Loucy (cell line): ENCODE measurements around the gene CFAP20DC.

Source experiments
- H2AFZ ChIP-seq: fragments of 200-600 bp; sonication (generic); 2 replicates; pipeline ENCODE4 v1.6.0; 2016; ENCODE audit warnings: antibody characterized with exemption, mild to moderate bottlenecking, low read length, moderate library complexity
- H3F3A ChIP-seq: fragments of 200-600 bp; 2 replicates; pipeline ENCODE4 v1.6.0; 2016; ENCODE audit warnings: antibody characterized with exemption, low read depth, mild to moderate bottlenecking
- H3K27me3 ChIP-seq: fragments of 200-600 bp; sonication (generic); 2 replicates; pipeline ENCODE4 v1.6.1; 2014; ENCODE audit warnings: low read length, mild to moderate bottlenecking; ENCODE audit not compliant: insufficient read depth, poor library complexity, severe bottlenecking
- H3K36me3 ChIP-seq: fragments of 200-600 bp; sonication (generic); 2 replicates; pipeline ENCODE4 v1.6.1; 2016; ENCODE audit warnings: low read length; ENCODE audit not compliant: insufficient read depth
- H3K4me1 ChIP-seq: fragments of 200-600 bp; sonication (generic); 2 replicates; pipeline ENCODE4 v1.5.1; 2014; ENCODE audit warnings: low read length, mild to moderate bottlenecking; ENCODE audit not compliant: insufficient read depth, poor library complexity, severe bottlenecking
- H3K4me2 ChIP-seq: fragments of 200-600 bp; sonication (generic); 2 replicates; pipeline ENCODE4 v1.6.0; 2014; ENCODE audit warnings: antibody characterized with exemption, low read length, low read depth, mild to moderate bottlenecking; ENCODE audit not compliant: poor library complexity, severe bottlenecking
- H3K4me3 ChIP-seq: fragments of 200-600 bp; sonication (generic); 2 replicates; pipeline ENCODE4 v1.5.1; 2014; ENCODE audit warnings: low read length, mild to moderate bottlenecking, mixed read lengths; ENCODE audit not compliant: poor library complexity, severe bottlenecking
- H3K79me2 ChIP-seq: fragments of 200-600 bp; sonication (generic); 2 replicates; pipeline ENCODE4 v1.6.1; 2014; ENCODE audit warnings: low read length; ENCODE audit not compliant: insufficient read depth
- H3K9ac ChIP-seq: fragments of 200-600 bp; sonication (generic); 2 replicates; pipeline ENCODE4 v1.6.0; 2014; ENCODE audit warnings: mild to moderate bottlenecking, low read depth, low read length, moderate library complexity; ENCODE audit not compliant: poor library complexity, severe bottlenecking
- H3K9me2 ChIP-seq: fragments of 200-600 bp; sonication (generic); replicated peaks from 2 replicates; pipeline ENCODE4 v1.6.1; 2016; ENCODE audit warnings: low read depth, low read length, mixed read lengths
- H3K9me3 ChIP-seq: fragments of 200-600 bp; sonication (generic); 2 replicates; pipeline ENCODE4 v1.6.1; 2014; ENCODE audit warnings: mild to moderate bottlenecking, antibody characterized with exemption, low read length, low read depth; ENCODE audit not compliant: insufficient read depth
- H4K20me1 ChIP-seq: fragments of 200-600 bp; sonication (generic); 2 replicates; pipeline ENCODE4 v1.6.0; 2014; ENCODE audit warnings: antibody characterized with exemption, low read length, mild to moderate bottlenecking; ENCODE audit not compliant: insufficient read depth, poor library complexity, severe bottlenecking
- EZH2phosphoT487 ChIP-seq: fragments of 200-600 bp; IDR thresholded peaks from 2 replicates; pipeline ENCODE4 v1.6.1; 2018; ENCODE audit warnings: antibody characterized with exemption, mild to moderate bottlenecking, moderate library complexity, borderline replicate concordance
- TF ChIP-seq, protein P1 (sequence below): fragments of 200-600 bp; sonication (generic); conservative IDR thresholded peaks from 2 replicates; pipeline ENCODE4 v1.5.1; 2014; ENCODE audit warnings: mild to moderate bottlenecking, antibody characterized with exemption, low read length

The CFAP20DC gene

DNA sequence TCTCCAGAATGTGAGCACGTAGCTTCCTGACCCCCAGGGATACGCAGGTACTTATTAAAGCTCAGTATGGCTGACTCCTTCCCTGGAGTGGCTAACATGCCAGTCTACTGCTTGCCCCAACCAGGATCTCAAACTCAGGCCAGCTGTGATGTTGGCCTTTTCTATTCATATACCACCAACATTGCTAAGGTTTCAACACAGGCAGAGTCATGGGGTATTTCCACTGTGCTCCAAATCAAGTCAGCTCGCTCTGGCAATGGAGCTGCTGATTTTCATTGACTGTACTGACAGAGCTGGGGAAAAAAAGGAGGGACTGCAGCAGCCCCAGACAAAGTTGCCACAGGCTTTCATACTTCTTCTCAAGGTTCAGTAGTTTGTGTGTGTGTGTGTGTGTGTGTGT lies 87.0 kb downstream of the CFAP20DC start:
- Histone ChIP-seq H3F3A (no peaks in the 10 kb centered on the region), H3K27me3 (no peaks in the 10 kb centered on the region), H3K4me3 (no peak overlapping the region), H2AFZ (no peak overlapping the region), H3K36me3 (no peaks in the 10 kb centered on the region), H3K9me3 (no peaks in the 10 kb centered on the region), H3K4me1 (no peaks in the 10 kb centered on the region), H3K79me2 (no peaks in the 10 kb centered on the region), H3K9ac (no peak overlapping the region), H4K20me1 (no peaks in the 10 kb centered on the region), H3K4me2 (no peak overlapping the region), H3K9me2 (no peaks in the 10 kb centered on the region)
- TF ChIP-seq EZH2phosphoT487 = no peak
- TF ChIP-seq, protein P1, sequence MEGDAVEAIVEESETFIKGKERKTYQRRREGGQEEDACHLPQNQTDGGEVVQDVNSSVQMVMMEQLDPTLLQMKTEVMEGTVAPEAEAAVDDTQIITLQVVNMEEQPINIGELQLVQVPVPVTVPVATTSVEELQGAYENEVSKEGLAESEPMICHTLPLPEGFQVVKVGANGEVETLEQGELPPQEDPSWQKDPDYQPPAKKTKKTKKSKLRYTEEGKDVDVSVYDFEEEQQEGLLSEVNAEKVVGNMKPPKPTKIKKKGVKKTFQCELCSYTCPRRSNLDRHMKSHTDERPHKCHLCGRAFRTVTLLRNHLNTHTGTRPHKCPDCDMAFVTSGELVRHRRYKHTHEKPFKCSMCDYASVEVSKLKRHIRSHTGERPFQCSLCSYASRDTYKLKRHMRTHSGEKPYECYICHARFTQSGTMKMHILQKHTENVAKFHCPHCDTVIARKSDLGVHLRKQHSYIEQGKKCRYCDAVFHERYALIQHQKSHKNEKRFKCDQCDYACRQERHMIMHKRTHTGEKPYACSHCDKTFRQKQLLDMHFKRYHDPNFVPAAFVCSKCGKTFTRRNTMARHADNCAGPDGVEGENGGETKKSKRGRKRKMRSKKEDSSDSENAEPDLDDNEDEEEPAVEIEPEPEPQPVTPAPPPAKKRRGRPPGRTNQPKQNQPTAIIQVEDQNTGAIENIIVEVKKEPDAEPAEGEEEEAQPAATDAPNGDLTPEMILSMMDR = no peak

DNA sequence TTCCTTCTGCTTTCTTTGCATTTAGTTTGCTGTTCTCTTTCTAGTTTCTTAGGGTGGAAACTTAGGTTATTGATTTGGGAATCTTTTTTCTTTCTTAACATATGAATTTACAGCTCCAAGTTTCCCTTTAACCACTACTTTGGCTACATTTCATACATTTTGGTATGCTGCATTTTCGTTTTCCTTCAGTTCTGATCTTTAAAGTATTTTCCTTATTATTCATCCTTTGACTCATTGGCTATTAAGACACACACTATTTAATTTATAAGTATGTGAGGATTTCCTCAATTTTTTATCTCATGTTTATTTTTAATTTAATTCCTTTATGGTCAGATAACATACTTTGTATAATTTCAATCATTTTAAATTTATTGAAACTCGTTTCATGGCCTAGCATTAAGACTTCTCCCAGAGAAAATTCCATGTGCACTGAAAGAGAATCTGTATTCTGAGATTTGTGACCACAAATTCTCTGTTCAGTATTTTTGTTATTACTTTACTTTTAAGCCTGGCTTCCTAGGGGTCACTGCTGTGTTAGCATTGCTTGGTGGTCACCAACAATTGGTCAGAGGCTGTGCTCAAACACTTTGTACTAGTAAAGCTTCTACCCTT lies 87.7 kb downstream of the CFAP20DC start:
- Histone ChIP-seq H3K9me2 (no peaks in the 10 kb centered on the region), H3K4me2 (no peak overlapping the region), H3K4me3 (no peak overlapping the region), H4K20me1 (no peaks in the 10 kb centered on the region), H3K27me3 (no peaks in the 10 kb centered on the region), H3K79me2 (no peaks in the 10 kb centered on the region), H3F3A (no peaks in the 10 kb centered on the region), H2AFZ (no peak overlapping the region), H3K9ac (no peak overlapping the region), H3K36me3 (no peaks in the 10 kb centered on the region), H3K4me1 (no peaks in the 10 kb centered on the region), H3K9me3 (no peaks in the 10 kb centered on the region)
- TF ChIP-seq EZH2phosphoT487 = no peak
- TF ChIP-seq, protein P1 = no peak

DNA sequence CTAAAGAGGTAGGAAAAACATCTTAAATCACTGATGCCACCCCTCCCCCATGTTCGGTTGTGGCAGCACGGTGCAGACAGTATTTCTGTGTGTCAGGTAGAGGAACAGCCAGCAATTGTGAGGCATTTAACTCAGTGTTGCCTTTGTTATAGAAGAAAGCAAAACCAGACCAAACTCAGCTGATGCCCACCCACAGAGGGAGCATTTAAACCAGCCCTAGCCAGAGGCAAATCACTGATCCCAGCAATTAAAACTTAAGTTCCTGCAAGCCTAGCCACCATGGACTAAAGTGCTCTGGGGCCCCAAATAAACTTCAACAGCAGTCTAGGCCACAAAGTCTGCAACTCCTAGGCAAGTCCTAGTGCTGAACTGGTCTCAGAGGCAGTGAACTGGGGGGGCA lies 94.5 kb downstream of the CFAP20DC start:
- Histone ChIP-seq H3K9me2 (no peaks in the 10 kb centered on the region), H3K4me3 (no peak overlapping the region), H4K20me1 (no peaks in the 10 kb centered on the region), H3K4me1 (no peaks in the 10 kb centered on the region), H3K79me2 (no peaks in the 10 kb centered on the region), H3K27me3 (no peaks in the 10 kb centered on the region), H3K9ac (no peak overlapping the region), H3F3A (no peaks in the 10 kb centered on the region), H2AFZ (no peak overlapping the region; the same call in 1 of the 2 replicates), H3K4me2 (no peak overlapping the region), H3K36me3 (no peaks in the 10 kb centered on the region), H3K9me3 (no peaks in the 10 kb centered on the region)
- TF ChIP-seq EZH2phosphoT487 = no peak
- TF ChIP-seq, protein P1 = no peak
